Epidermal melanocyte (primary cell): Measurements from ENCODE around the gene NEUROG2.

ENCODE experiments used
- DNase-seq: peaks from one replicate; pipeline ENCODE4 v3.0.0; 2011; ENCODE audit warnings: low spot score; ENCODE audit not compliant: insufficient read length

NEUROG2 gene

DNA sequence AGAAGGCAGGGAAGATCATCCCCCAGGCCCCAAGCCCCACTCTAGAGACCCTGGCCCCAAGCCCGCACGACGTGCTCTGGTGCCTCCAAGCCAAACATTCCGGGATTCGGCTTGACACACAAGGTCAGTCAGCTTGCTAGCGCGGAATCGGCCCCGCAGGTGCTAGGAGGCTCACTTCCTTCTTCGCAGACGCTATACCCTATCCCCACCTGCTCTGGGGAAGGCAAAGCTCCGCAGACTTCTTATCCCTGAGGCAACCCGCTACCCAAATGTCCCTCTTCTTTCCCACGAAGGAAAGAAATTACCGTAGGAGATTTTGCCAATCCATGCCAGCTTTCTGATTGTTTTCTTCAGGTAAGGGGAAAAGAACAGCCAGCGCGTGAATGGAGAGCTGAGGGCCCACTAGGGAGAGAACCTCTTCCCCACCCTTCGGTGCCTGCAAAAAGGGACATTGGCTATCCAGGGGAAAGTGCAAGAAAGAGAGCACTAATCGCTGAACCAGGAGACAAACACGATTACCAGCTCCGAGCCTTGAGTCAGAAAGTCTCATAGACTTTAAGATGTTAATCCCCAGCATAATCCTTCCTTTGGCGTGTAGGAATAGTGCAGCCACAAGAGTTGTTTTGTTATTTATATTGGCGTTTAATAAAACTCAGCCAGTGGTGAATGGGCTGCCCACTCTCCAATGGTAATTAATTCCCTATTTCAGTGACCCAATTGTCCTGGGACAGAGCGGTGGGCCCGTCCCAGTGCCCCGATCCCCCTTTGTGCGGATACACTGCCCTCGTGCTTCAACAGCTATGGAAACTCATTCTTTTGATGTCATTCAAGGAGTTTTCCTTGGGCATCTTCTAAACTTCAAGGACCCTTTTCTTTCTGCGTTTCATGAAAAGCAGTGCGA lies 5.4 kb upstream of the NEUROG2 start:
- DNase-seq: no peak

DNA sequence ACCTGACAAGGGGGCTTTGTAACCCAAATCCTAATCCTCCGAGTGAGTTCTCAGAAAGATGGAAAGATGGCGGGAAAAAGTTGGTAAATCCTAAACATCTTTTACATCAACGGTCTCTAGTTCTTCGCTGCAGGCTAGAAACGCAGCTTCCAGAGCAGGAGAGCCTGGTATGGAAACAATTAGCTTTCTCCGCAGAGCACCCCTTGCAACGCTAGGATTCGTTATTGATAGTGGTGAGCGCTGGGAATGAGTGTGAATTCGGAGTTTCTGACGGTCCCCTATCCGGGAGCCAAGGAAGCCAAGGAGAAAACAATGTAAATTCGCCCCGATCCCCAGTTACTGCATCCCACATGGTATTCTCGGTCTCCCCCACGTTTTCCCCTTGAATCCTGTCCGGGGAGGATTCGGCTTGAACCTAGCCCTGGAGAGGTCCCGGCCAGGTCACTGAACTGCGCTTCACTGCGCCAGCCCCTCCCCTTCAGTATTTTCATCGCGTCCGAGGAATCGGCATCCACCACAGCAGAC lies 4.7 kb upstream of the NEUROG2 start:
- no peak for DNase-seq

DNA sequence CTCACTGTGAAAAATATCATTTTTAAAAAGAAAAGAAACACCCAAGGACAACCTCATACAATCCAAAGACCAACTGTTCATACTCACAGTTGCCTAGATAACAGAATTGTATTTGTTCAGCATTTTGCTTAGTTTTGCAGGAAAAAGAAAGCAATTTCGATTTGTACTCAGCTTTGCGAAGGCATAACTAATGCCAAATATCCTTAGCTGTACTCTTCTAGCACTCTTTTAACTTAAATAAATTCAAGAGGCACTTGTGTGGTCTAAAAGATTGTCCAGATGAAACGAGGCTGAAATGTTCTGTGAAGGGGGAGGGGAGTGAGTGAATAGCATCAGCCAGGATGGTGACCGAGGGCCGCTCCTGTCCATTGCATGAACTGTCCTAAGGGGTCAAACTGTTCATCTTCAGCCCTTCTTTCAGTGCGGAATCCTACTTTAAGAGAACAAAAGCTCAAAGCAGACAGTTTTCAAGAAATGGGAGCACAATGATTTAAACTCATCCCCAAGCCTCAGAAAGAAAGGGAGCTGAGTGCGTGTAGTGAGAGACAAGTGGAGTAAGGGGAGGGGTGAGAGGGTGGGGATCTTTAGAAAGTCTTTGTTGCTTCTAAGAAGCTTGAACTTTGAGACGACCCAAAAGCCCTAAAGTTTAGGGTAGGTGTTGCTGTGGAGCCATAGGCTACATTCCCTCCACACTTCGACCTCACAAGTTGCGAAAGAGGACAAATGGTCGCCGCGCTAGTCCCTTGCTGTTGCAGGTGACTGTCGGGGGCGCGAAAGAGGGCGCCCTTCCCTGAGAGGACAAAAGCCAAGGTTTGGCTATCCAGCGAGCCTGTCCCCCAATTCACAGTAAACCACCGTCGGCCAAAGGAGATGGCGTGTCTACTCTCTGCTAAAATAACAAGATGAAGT lies 4.0 kb upstream of the NEUROG2 start:
- no peak for DNase-seq

DNA sequence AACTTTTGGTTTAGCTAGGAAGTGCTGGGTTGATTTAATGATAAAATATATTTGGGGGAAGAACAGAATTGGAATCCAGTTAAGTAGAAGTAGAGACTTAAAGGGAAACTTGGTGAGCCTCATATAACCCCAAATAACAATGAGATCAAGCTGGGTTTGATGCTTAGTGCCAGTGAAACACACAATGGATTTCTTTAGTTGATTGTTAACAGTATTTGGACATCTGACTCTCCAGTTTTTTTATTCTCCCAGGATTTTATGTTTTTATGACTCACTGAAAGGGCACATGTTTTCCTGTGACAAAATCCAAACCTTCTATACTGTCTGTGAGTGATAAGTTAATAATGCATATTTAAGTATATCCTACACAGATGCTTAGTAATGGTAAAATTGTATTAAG lies 2.7 kb upstream of the NEUROG2 start:
- no peak for DNase-seq

DNA sequence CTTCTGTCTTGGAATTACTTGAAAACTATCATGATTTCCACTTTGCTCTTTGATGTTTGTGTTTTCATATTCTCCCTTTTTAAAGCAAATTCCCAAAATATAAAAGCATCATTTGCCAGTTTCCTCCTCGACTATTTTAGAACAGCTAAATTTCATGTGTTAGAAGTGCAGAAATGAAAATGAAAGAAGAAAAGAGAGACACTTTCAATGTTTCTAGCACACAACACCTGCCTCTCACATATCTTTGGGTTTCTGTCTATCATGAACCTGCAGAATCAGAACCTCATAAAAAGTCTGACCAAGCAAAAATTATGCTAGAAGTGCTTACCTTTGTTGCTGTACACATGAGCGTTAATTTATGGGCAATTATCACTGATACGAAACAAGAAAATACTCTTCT lies 1.9 kb upstream of the NEUROG2 start:
- DNase-seq: no peak

DNA sequence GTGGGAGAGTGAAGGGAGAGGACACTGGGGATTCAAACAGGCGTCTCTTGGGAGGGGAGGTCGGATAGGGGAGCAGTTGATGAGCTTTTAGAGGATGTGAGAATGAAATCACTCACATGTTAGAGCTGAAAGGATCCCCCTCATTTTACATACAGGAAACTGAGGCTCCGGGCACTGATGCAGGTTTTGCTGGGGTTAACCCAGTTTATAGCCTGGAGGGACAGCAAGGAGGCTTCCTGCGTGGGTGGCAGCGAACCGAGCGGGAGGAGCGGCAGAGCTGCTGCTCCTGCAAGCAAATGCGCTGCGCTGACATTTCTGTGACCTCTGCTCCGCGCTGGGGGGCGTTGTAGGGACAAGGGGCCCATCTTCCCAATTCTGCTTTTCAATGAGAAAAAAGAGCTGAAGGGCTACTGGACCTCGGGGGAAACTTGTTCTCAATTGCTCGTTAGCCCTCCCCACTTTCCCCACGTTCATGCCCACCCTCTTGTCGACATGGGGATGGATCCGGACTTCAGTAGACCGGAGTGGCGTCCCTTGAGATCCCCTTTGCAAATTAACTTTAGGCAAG lies 1.2 kb upstream of the NEUROG2 start:
- no peak for DNase-seq

DNA sequence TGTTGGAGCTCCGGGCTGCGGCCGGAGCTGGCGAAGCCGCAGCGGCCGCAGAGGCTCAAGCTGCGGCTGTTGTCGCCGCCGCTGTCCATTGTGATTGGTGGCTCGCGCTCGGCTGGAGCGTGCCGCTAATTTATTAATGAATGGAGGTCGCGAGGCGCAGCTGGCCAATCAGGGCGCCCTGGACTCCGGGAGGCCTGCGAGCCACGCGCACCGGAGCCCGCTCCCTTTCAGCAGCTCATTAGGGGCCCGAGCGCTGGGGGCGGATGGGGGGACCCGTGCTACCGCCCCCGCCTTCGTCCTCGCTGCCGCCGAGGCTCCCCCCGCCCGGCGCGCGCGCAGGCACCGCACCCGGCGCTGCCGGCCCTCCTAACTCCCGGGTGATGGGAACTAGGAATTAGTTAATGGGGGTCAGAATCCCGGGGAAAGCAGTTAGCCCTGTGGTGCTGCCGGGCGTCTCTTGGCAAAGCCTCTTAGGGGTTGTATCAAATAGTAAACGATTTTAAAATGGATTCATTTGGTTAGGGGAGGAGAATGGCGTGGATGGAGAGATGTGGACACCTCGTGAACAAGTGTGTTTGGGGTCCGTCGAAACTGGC lies 589 bp upstream of the NEUROG2 start:
- DNase-seq: no peak

DNA sequence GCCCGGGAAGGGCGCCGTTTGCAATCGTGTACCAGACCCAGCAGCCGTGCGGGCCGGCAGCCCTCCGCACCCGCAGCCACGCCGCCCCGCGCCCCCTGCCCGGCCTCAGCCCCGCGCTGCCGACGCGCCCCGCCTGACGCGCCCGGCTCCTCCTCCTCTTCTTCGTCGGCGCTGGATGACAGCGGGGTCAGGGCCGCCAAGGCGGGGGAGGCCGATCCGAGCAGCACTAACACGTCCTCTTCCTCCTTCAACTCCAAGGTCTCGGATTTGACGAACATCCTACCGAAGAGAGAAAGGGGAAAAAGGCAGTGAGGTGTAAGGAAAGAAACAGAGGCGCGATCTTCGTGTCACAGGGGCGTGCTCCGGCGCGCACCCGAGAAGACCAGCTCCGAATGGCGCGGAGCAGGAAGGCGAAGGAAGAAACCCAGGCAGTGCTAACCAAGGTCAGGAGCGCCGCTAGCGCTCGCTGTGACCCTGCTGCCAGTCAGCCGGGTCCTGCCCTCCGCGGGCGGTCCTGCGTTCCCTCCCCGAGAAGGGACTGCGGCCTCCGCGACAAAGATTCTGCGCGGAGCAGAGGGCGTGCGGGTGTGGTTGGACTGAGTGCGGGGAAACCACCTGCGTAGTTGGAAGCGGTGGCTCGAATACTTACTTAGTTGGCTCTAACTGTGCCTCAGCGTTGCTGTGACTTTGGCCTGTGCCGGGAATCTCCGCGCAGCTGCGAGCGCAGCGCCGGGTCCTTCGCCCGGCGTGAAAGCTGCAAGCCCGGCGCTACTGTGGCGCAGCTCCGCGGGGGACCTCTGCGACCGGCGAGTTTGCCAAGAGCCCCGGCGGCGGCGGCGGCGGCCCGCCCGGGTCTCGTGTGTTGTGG lies 548 bp downstream of the NEUROG2 start:
- DNase-seq: no peak

DNA sequence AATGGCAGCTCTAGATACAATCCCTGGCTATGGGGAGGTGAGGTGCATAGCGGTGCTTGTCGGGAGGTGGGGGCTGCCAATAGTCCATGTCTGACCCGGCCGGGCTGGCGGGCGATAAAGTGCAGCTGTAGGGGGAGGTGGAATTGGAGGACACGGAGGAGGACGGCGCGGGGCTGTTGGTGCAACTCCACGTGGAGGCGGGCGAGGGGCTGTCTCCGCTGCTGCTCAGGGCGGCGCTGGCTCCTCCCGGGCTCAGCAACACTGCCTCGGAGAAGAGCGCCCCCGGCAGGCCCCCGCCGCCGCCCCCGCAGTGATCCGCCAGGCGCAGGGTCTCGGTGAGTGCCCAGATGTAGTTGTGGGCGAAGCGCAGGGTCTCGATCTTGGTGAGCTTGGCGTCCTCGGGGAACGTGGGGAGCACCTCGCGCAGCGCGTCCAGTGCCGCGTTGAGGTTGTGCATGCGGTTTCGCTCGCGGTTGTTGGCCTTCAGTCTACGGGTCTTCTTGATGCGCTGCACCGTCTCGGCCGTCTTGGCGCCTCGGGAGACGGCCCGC lies 1.3 kb downstream of the NEUROG2 start:
- DNase-seq: no peak

DNA sequence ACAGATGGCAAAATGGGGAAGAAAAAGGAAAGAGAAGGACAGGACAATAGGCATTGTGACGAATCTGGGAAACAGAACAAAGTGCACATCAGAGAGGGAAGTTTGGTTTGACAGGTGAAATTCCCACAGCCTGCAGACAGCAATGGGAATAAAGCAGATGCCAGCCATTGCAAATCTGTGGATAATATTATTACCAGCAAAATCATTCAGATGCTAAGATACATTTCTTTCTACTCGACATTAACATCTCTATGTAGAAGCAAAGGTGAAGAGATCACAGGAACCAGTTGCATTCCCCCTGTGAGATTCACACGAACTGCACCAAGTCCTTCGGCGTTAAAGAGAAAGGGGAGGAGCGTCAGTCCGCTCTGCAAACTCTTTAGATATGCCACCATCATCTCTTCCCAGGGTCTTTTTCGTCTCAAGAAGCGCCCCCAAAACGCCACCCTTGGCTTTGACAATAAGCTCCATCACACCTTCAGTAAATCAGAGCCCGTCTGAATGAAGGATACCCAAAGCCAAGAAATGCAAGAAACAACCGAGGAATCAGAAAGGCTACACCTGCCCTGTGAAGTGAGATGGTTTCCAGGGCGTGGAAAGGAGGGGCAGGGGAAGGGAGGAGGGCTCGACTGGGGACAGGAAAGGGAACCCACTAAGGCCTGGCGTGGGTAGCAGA lies 1.9 kb downstream of the NEUROG2 start:
- no peak for DNase-seq

DNA sequence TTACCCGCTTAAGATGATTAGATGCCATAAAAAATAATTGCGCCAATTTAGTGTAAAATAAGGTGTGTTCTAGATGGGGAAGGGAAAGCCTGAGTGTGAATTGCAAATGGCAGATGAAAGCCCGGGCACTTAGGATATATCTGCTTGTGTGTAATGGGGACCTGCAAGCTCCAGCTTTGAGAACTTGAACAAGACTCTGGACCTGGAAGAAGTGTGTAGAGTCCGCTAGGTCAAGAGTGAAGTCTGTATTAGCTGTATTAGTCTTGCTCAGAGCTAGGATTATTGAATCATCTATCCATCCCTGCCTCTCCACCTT lies 4.2 kb downstream of the NEUROG2 start:
- no peak for DNase-seq

DNA sequence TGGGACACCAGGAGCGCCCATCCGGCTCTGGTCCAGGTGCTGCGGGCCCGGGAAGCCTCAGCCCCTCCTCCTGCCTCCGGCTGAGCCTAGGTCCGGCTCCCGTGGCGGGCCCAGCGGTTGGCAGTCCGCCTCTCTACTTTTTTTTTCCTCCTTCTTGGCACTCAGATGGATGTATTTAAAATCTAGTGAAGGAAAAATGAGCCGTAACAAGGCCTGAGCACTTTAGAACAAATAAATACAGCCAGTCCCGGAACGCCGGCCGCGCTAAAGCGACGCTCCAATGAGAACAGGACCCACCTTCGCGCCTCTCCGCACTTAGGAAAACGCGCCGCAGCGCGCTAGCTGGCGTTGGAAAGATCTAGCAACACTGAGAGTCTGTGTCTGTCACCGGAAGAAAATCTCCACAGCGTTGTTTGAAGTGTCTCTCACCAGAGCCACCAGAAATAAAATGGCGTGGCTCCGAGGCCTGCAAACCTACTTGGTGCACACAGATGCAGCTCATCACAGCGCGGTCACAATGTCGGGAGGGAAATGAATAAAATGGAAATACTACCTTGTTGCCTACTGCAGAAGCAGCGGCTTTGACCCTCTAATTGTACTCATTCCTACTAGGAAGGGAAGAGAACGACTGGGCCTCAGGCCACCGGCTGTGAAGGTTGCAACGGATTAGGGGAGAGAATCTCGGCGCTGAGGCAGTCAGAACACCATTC lies 4.7 kb downstream of the NEUROG2 start:
- DNase-seq: no peak

DNA sequence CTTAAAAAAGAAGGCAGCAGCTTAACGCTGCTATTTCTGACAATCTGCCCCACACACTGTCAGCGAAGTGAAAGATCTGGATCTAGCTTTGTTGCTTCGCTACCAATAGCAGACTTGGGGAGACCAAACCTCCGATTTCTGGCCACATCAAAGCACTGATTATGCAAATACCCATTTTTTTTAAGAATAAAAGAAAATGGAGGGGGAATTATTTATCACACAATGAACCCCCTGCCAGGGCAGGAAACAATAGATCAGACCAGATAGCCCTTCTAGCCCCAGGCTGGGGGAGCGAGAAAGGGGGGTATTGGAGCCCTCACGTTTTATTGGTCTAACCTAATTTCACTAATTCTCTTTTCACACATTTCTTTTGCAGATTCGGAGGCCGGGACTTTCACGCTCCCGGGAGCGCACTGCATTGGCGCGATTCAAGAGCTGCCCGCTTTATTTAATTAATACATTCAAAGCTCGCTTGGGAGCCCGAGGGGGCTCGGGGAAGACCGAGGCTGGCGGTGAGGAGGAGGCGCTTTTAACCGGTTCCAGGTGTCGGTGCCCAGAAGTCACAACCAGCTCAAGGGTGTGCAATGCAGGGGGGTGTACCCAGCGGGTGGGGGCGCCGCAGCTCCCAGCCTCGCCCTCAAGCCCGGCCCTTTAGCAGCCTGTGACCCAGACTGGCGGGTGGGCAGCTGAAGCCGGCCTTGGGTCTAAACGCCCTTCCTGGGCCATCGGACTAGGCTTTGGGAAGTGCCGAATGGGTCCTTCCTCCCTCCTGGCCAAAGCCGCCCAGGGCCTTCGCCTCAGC lies 5.5 kb downstream of the NEUROG2 start:
- no peak for DNase-seq

DNA sequence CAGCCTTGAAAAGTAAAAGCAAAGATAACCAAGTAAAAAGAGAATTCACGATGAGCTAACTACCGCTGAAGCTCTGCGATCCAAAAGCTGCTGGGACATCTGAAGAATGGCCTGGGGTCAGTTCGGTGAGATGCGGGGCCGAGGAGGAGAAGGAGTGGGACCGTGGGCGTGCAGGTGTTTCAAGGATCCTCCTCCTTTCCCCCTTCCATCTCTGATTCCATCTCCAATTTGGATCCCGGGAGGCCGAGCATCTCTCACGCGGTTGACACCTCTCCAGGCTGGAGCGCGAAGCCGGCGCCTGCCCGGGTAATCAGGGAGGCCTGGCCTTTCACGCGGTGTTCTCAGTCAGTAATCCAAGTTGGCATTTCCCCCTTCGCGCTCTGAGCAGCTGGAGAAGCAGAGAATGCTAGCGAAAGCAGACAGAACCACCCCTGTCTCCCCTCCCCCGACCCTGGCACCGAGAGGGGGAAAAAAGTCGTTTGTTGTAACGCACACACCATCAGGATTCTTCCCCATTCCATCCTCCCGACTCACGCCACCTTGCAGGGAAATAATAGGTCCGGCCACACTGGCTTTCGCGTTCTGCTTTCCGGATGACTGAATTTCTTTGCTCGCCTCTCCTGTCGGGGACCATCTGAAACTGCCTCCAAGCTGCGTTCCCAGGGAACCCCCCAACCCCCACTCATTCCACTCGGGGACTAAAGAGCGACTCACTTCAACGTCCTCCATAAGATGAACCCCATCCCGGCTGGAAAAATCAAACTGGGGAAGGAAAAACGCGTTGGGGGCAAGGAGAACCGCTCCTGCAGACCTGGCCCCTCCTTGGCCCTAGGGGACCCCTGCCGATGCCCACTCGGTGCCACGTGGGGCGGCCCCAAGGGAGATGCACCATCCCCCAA lies 6.5 kb downstream of the NEUROG2 start:
- no peak for DNase-seq

DNA sequence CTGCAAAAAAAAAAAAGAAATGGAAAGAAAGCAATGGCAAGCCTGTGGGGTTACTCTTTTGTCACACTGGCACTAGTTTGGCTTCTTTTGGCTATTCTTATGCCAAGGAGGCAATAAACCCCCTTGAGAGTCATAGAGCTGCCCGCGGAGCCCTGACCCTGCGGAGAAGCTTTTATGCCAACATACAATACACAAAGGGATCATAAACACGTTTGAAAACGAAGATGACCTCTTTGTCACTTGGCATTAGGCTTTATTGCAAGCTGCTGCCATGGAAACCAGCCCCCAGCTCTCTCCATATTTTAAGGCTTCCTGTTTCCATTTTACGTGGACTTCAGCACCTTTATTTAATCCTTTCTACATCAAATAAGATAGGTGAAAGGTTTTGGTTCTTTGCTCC lies 7.6 kb downstream of the NEUROG2 start:
- no peak for DNase-seq

DNA sequence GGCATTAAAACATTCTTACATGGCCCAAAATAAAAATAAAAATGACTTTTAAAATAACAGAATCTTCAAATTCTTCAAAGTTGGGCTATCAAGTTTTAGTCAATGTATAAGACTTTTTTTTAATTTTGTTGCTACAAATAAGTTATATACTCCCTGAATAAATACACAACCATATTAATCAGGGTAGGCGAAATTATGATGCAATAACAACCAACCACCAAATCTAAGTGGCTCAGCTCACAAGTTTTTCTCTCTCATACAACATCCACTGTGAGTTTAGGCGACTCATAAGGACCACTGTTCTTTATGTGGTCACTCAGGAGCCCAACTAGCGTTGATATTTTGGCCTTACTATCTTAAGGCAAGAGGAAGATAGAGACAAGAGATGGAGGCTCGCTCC lies 11.2 kb downstream of the NEUROG2 start:
- no peak for DNase-seq

DNA sequence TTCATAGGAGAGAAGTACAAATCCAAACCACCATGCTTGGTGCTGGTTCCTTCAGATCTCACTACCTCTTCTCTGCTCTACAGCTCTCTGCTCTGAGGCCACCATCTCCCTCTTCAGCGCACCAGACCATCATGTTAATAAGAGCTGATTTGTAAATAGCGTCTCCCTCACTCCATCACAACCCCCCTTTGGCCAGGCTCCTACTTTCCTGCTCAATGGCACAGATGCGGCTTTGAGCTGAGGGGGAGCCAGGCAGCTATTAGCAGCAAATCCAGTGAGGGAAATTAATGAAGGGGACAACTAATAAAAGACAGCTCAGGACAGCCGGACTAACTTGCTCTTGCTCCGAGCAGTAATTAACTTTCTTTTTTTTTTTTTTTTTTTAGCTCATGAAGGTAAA lies 13.1 kb downstream of the NEUROG2 start:
- DNase-seq: no peak
